PC-9 (cell line): Measurements from ENCODE around the gene DGKZ. TPM values are rescaled to one million over a fixed set of nuclear protein-coding genes. Genes with fewer than 3 reads are reported as not detected.

Experiments
- BruUV-seq: library from RNA; stranded (reverse); fragments of 400-500 nt; replicated peaks from 2 replicates; lab custom pipeline; 2021; lab: Mats Ljungman, UMichigan
- CTCF ChIA-PET: fragments of 300-600 bp; sonication (Branson Sonifier 250); formaldehyde crosslinking; loops from one replicate; lab custom pipeline; 2022; ENCODE audit warnings: antibody characterized with exemption; lab: Charles Lee
- POLR2A ChIA-PET: fragments of 300-600 bp; sonication (Branson Sonifier 250); formaldehyde crosslinking; loops from one replicate; lab custom pipeline; 2022; ENCODE audit warnings: antibody characterized with exemption; ENCODE audit not compliant: unreplicated experiment; lab: Charles Lee
- DNase-seq, 2 experiments: peaks; one replicate each; pipeline versions ENCODE4 v3.0.0 to v3.0.0-alpha.2; 2015 to 2022; ENCODE audit warnings: mixed read lengths in 1 of 2
- H2AFZ ChIP-seq: fragments of 200-600 bp; sonication (generic); 2 replicates; pipeline ENCODE4 v1.8.1; 2017; ENCODE audit warnings: antibody characterized with exemption
- H3F3A ChIP-seq: fragments of 200-600 bp; sonication (generic); 2 replicates; pipeline ENCODE4 v1.8.1; 2017; ENCODE audit warnings: antibody characterized with exemption, mild to moderate bottlenecking, low read depth; ENCODE audit not compliant: insufficient read depth
- H3K27ac ChIP-seq: fragments of 200-600 bp; sonication (generic); 2 replicates; pipeline ENCODE4 v1.6.1; 2016; ENCODE audit warnings: mixed run types
- H3K27me3 ChIP-seq: fragments of 200-600 bp; sonication (generic); 2 replicates; pipeline ENCODE4 v1.6.1; 2016; ENCODE audit warnings: low read depth, mixed run types; ENCODE audit not compliant: insufficient read depth
- H3K36me3 ChIP-seq: fragments of 200-600 bp; sonication (generic); 2 replicates; pipeline ENCODE4 v1.6.1; 2016; ENCODE audit warnings: low read depth, mixed run types
- H3K4me1 ChIP-seq: fragments of 200-600 bp; sonication (generic); replicated peaks from 2 replicates; pipeline ENCODE4 v1.6.1; 2016; ENCODE audit warnings: mixed run types; ENCODE audit not compliant: insufficient read depth
- H3K4me2 ChIP-seq: fragments of 200-600 bp; sonication (generic); 2 replicates; pipeline ENCODE4 v1.6.1; 2017; ENCODE audit warnings: mixed run types
- H3K4me3 ChIP-seq: fragments of 200-600 bp; sonication (generic); 2 replicates; pipeline ENCODE4 v1.6.1; 2016; ENCODE audit warnings: mixed run types
- H3K79me2 ChIP-seq: fragments of 200-600 bp; sonication (generic); 2 replicates; pipeline ENCODE4 v1.6.1; 2017; ENCODE audit warnings: low read depth, mixed run types
- H3K9me2 ChIP-seq: fragments of 200-600 bp; sonication (generic); 2 replicates; pipeline ENCODE4 v1.8.1; 2017; ENCODE audit warnings: mild to moderate bottlenecking; ENCODE audit not compliant: insufficient read depth
- H3K9me3 ChIP-seq: fragments of 200-600 bp; sonication (generic); 2 replicates; pipeline ENCODE4 v1.8.1; 2016; ENCODE audit warnings: low read depth; ENCODE audit not compliant: insufficient read depth
- H4K20me1 ChIP-seq: fragments of 200-600 bp; sonication (generic); 2 replicates; pipeline ENCODE4 v1.8.1; 2017; ENCODE audit not compliant: insufficient read depth
- CTCF ChIP-seq: fragments of 200-600 bp; sonication (generic); conservative IDR thresholded peaks from 2 replicates; pipeline ENCODE4 v1.6.1; 2017; ENCODE audit warnings: mixed run types, antibody characterized with exemption, mild to moderate bottlenecking, moderate library complexity
- EZH2 ChIP-seq: fragments of 200-600 bp; sonication (generic); IDR thresholded peaks from 2 replicates; pipeline ENCODE4 v1.8.0; 2017; ENCODE audit warnings: antibody characterized with exemption, low read depth
- intact Hi-C: fragments of 100-400 bp; cut with micrococcal nuclease; formaldehyde crosslinking; loops from one replicate; pipeline ENCODE4 v1.10.0; 2022; ENCODE audit not compliant: unreplicated experiment
- total RNA-seq: library from RNA; stranded (reverse); gene quantifications from 2 replicates; pipeline ENCODE4 v1.2.3, GENCODE V29; 2021

DGKZ gene
- total RNA-seq, 1 experiment from 2014 or later: 49.3 TPM

- POLR2A ChIA-PET: no interaction called here
- H3K4me1 ChIP-seq: no peaks in the 10 kb centered on the region
- DNase-seq: no peak
- H3K79me2 ChIP-seq: no peaks in the 10 kb centered on the region
- no peaks in the 10 kb centered on the region for H3K27me3 ChIP-seq
- H3K9me2 ChIP-seq: no peaks in the 10 kb centered on the region
- peaks cover 7% of the 10 kb centered on the region; the same call in 1 of the 2 replicates for H4K20me1 ChIP-seq
- H3K4me3 ChIP-seq: no peak overlapping the region
- H3K4me2 ChIP-seq: no peak overlapping the region
- H3K27ac ChIP-seq: no peak overlapping the region
- CTCF ChIA-PET: interaction anchor here (1.1 kb wide), 1 partner anchor 131 kb away, joined by 3 read pairs; no protein-coding TSS in a partner anchor
- TF ChIP-seq CTCF (no peak), EZH2 (no peak)
- H3K9me3 ChIP-seq: no peaks in the 10 kb centered on the region
- intact Hi-C loops: no loop called here
- H2AFZ ChIP-seq: no peak overlapping the region
- no peaks in the 10 kb centered on the region for H3K36me3 ChIP-seq
- no peaks in the 10 kb centered on the region for H3F3A ChIP-seq
- no TSS peak for BruUV-seq
These were observed 67.6 kb downstream of the DGKZ start for GRCh38 chr11:46414879-46415278.

- no TSS peak for BruUV-seq
- Histone ChIP-seq H3K27ac (no peak overlapping the region), H3F3A (no peaks in the 10 kb centered on the region; the same call in 1 of the 2 replicates), H3K4me2 (no peak overlapping the region), H2AFZ (no peak overlapping the region), H3K27me3 (no peaks in the 10 kb centered on the region), H3K4me1 (no peaks in the 10 kb centered on the region), H3K9me3 (no peaks in the 10 kb centered on the region), H3K36me3 (0 out of 2 replicates have a peak, but pooled peaks cover 7% of the 10 kb centered on the region), H4K20me1 (peaks cover 7% of the 10 kb centered on the region; the same call in 1 of the 2 replicates), H3K9me2 (no peaks in the 10 kb centered on the region), H3K4me3 (no peak overlapping the region), H3K79me2 (no peaks in the 10 kb centered on the region)
- intact Hi-C loops: no loop called here
- ChIA-PET POLR2A (no interaction called here), CTCF (no interaction called here)
- no peak for DNase-seq
- TF ChIP-seq EZH2 (no peak), CTCF (no peak)
These were observed 70.4 kb downstream of the DGKZ start for GRCh38 chr11:46417711-46418110.

GRCh38 chr11:46418751-46419150 is 71.5 kb downstream of the DGKZ start:
- Histone ChIP-seq H3K27ac (no peak overlapping the region), H3K4me3 (no peak overlapping the region), H3F3A (no peaks in the 10 kb centered on the region; the same call in 1 of the 2 replicates), H3K36me3 (0 out of 2 replicates have a peak, but pooled peaks cover 7% of the 10 kb centered on the region), H3K4me1 (no peaks in the 10 kb centered on the region), H3K27me3 (no peaks in the 10 kb centered on the region), H2AFZ (no peak overlapping the region), H3K9me3 (no peaks in the 10 kb centered on the region), H4K20me1 (peaks cover 7% of the 10 kb centered on the region; the same call in 1 of the 2 replicates), H3K9me2 (no peaks in the 10 kb centered on the region), H3K79me2 (no peaks in the 10 kb centered on the region), H3K4me2 (no peak overlapping the region)
- CTCF ChIA-PET: interaction anchor here (0.6 kb wide), 1 partner anchor 12 kb away, joined by 3 read pairs; no protein-coding TSS in a partner anchor
- no TSS peak for BruUV-seq
- no peak for DNase-seq
- POLR2A ChIA-PET: no interaction called here
- TF ChIP-seq EZH2 (no peak), CTCF (no peak)
- intact Hi-C loops: no loop called here
